Gastrocnemius medialis (tissue), 4 donors: ENCODE data around the gene HYAL3. TPM values are rescaled to one million over a fixed set of nuclear protein-coding genes. Genes with fewer than 3 reads are reported as not detected.
A peak's percentile ranks its signal among the peaks of the same experiment; 100 is the strongest.

ENCODE experiments used
- ATAC-seq, 2 donors: fragments of 150-250 bp; one replicate each; pipeline ENCODE4 v1.9.1; 2016
- DNase-seq, 2 donors: peaks; one replicate each; pipeline ENCODE4 v3.0.0-alpha.2; 2019
- H3K27ac ChIP-seq, 4 donors: fragments of 200-600 bp; sonication (generic); 1 replicate in 1 of 4; 2 replicates in 3 of 4; pipeline ENCODE4 v1.5.1; 2016 to 2018; ENCODE audit warnings: mild to moderate bottlenecking in 2 of 4, moderate library complexity in 1 of 4
- H3K27me3 ChIP-seq, 3 donors: fragments of 200-600 bp; sonication (generic) in 2 of 3; 1 replicate in 1 of 3; 2 replicates in 2 of 3; pipeline versions ENCODE4 v1.5.1 to v1.6.0; 2016 to 2019; ENCODE audit warnings: mild to moderate bottlenecking in 1 of 3, moderate library complexity in 1 of 3
- H3K36me3 ChIP-seq, 2 donors: fragments of 200-600 bp; sonication (generic) in 1 of 2; one replicate each; pipeline ENCODE4 v1.5.1; 2017 to 2018
- H3K4me1 ChIP-seq, 2 donors: fragments of 200-600 bp; sonication (generic) in 1 of 2; one replicate each; pipeline ENCODE4 v1.5.1; 2016 to 2017; ENCODE audit warnings: mild to moderate bottlenecking in 2 of 2
- H3K4me3 ChIP-seq, 4 donors: fragments of 200-600 bp; sonication (generic) in 3 of 4; 1 replicate in 1 of 4; 2 replicates in 3 of 4; pipeline ENCODE4 v1.5.1; 2016 to 2019; ENCODE audit warnings: mild to moderate bottlenecking in 2 of 4
- H3K9me3 ChIP-seq, 3 donors: fragments of 200-600 bp; sonication (generic) in 2 of 3; 1 replicate in 1 of 3; 2 replicates in 2 of 3; pipeline ENCODE4 v1.5.1; 2016 to 2019
- POLR2A ChIP-seq, 2 donors: fragments of 450-650 bp; IDR thresholded peaks; one replicate each; pipeline ENCODE4 v1.6.1; 2017; ENCODE audit warnings: antibody characterized with exemption in 2 of 2, mild to moderate bottlenecking in 2 of 2, moderate library complexity in 2 of 2
- in situ Hi-C, 4 donors: fragments of 200-750 bp; cut with MboI; loops; one replicate each; pipeline versions ENCODE4 v1.15.0 to v1.8.0; 2017; ENCODE audit warnings: low sequenced_read_pairs in 4 of 4
- intact Hi-C: fragments of 100-400 bp; cut with DNase I; formaldehyde crosslinking; loops from one replicate; pipeline ENCODE4 v1.15.1; 2023; ENCODE audit warnings: low total_unique reads
- total RNA-seq, 4 donors: library from RNA; depleted of rRNA; stranded (reverse); fragments of >200 nt; gene quantifications; one replicate each; pipeline versions ENCODE4 v1.1.0 to v1.2.3, GENCODE V29; 2016
- TF ChIP-seq, protein P1 (sequence below), 5 experiments: fragments of 450-650 bp in 3 of 5; fragments of 200-600 bp in 2 of 5; sonication (generic) in 2 of 5; IDR thresholded peaks in 4 of 5; conservative IDR thresholded peaks in 1 of 5; 1 replicate in 4 of 5; 2 replicates in 1 of 5; pipeline ENCODE4 v1.5.1; 2016 to 2019; ENCODE audit warnings: antibody characterized with exemption in 5 of 5, mild to moderate bottlenecking in 3 of 5, moderate library complexity in 3 of 5

Gene HYAL3
- total RNA-seq, 4 donors from 2014 or later, result 1.1 to 2.3 (median 1.2) TPM; not detected in 1

DNA sequence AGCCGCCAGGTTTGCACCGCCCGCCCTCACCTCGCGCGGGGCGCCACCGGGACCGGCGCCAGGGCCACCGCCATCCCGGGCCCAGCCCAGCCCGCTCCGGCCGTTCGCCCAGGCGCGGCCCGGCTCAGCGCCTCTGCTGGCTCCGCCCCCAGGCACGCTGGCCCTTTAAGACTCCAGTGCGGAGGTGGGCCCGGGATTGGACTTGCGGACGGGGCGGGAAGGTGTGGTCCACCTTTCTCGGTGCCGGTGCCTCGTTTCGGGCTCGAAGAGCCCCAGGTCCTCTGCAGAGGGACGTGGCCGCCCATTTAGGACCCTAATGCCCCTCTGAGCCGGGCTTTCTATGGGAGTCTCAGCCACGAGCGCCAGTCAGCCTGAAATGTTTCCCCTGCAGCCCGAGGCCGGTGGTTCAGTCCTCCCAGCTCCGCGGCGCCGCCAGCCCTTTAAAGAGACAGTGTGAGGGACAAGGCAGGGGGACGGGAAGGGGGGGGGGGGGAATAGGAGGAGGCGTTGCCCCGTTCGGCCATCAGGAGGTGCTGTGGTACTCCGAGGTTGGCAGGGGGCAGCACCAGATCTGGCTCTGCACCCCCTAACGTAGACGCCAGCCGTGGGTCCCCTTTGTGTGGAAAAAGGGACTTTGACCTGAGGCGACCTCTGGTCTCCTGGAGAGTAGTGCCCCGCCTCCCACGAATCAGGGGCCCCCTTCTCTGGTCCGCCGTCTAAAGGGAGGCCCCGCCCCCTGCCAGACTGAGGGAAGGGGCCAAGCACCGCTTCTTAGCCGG, 22.3 kb upstream of the HYAL3 start:
- peak in 1 of 2 donors; percentile 75 for TF ChIP-seq POLR2A (IDR thresholded peaks at IDR 0.05)
- TF ChIP-seq, protein P1, sequence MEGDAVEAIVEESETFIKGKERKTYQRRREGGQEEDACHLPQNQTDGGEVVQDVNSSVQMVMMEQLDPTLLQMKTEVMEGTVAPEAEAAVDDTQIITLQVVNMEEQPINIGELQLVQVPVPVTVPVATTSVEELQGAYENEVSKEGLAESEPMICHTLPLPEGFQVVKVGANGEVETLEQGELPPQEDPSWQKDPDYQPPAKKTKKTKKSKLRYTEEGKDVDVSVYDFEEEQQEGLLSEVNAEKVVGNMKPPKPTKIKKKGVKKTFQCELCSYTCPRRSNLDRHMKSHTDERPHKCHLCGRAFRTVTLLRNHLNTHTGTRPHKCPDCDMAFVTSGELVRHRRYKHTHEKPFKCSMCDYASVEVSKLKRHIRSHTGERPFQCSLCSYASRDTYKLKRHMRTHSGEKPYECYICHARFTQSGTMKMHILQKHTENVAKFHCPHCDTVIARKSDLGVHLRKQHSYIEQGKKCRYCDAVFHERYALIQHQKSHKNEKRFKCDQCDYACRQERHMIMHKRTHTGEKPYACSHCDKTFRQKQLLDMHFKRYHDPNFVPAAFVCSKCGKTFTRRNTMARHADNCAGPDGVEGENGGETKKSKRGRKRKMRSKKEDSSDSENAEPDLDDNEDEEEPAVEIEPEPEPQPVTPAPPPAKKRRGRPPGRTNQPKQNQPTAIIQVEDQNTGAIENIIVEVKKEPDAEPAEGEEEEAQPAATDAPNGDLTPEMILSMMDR (IDR thresholded peaks at IDR 0.05 in 4 of 5, conservative IDR thresholded peaks at IDR 0.05 in 1 of 5), result peak; percentile 44 to 71 (median 59)

DNA sequence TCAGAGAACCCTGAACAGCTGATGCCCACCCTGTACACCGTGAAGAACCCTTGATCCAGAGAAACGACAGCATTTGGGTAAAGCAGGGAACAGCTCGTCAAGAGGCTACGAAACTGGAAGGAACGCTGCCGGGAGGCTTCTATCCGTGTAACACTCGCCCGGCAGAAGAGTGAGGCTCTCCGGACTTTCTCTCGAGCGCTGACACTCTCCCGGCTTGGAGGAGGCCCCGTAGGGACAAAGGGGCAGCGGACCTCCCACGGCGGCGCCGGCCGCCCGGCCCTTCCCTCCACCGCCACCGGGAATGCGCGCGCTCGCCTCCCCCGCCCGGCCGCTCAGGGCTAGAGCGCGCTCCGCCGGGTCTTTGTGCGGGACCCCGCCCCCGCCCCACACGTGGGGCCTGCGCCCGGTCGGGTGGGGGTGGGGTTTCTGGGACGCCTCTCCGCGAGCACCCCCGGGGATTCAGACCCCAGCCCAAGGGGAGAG, 21.7 kb upstream of the HYAL3 start:
- TF ChIP-seq, protein P1 (IDR thresholded peaks at IDR 0.05 in 4 of 5, conservative IDR thresholded peaks at IDR 0.05 in 1 of 5), result no peak
- peak in 1 of 2 donors; percentile 75 for TF ChIP-seq POLR2A (IDR thresholded peaks at IDR 0.05)
- Histone ChIP-seq H3K9me3 (no peaks in the 10 kb centered on the region), H3K27ac (peak overlapping the region; percentile 93 to 96 (median 95)), H3K27me3 (no peaks in the 10 kb centered on the region), H3K4me3 (peak overlapping the region; percentile 72 to 85 (median 79)), H3K4me1 (peaks cover 53 to 55% of the 10 kb centered on the region in 2 donors), H3K36me3 (peaks cover 0 to 29% of the 10 kb centered on the region in 2 donors)
- DNase-seq (peak; percentile 66 to 71), ATAC-seq (peak; percentile 69 to 76)
- in situ Hi-C loops, result no loop called here
- intact Hi-C loops, result loop anchor here (1.0 to 2.0 kb wide), 2 partner anchors 16 to 20 kb away; no protein-coding TSS in a partner anchor

More for the DNA sequence above, 22.3 kb upstream of the HYAL3 start:
- Histone ChIP-seq H3K4me3 (peak overlapping the region; percentile 72 to 85 (median 79)), H3K27ac (peak overlapping the region; percentile 93 to 96 (median 95)), H3K36me3 (peaks cover 0 to 32% of the 10 kb centered on the region in 2 donors), H3K4me1 (peaks cover 54 to 56% of the 10 kb centered on the region in 2 donors), H3K27me3 (no peaks in the 10 kb centered on the region), H3K9me3 (no peaks in the 10 kb centered on the region)
- peak; percentile 88 for ATAC-seq
- intact Hi-C loops (loop anchor here (1.0 to 2.0 kb wide), 2 partner anchors 16 to 21 kb away; no protein-coding TSS in a partner anchor), in situ Hi-C loops (no loop called here)
- DNase-seq, result peak; percentile 82 to 88

DNA sequence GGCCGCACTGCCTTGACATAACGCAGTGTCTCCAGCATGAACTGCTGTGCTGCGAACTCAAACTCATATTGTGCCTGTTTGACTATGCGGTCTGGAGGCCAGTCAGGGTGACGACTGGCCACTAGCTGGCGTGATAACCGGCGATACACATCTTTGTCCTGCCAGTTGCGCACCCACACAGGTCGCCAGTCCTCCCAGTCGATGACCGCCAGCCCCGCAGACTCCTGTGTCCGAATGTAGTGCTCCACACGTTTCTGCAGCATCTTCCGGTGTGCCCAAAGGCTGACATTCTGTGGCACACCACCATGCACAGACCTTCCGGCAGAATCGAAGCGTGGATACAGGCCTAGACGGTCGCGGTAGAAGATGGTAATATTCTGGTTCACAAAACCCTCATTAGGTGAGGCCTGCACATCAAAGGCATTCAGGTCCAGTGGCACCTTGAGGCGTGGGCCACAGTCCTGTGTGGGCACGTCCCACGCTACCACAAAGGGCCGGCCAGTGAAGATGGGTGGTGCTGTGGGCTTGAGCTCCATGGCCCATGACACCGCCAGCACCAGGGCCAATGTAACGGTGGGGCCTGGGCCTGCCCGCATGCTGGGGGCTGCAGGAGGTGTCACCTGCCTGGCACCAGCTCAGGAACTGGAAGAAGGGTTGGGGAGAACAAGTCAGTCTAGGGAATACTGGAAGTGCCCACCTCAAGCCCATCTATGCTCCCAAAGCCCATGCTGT, 20.9 kb upstream of the HYAL3 start:
- H3K27ac ChIP-seq, result peak overlapping the region; percentile 93 to 96 (median 95)
- intact Hi-C loops (loop anchor here (2.0 kb wide), 1 partner anchor 19 kb away; no protein-coding TSS in a partner anchor), in situ Hi-C loops (no loop called here)
- peaks cover 53 to 56% of the 10 kb centered on the region in 2 donors for H3K4me1 ChIP-seq
- H3K4me3 ChIP-seq, result peak overlapping the region; percentile 72 to 85 (median 79)
- peaks cover 0 to 23% of the 10 kb centered on the region in 2 donors for H3K36me3 ChIP-seq
- ATAC-seq, result no peak
- no peaks in the 10 kb centered on the region for H3K27me3 ChIP-seq
- DNase-seq, result no peak
- TF ChIP-seq, protein P1 (IDR thresholded peaks at IDR 0.05 in 4 of 5, conservative IDR thresholded peaks at IDR 0.05 in 1 of 5), result no peak
- no peak for TF ChIP-seq POLR2A (IDR thresholded peaks at IDR 0.05)
- no peaks in the 10 kb centered on the region for H3K9me3 ChIP-seq

DNA sequence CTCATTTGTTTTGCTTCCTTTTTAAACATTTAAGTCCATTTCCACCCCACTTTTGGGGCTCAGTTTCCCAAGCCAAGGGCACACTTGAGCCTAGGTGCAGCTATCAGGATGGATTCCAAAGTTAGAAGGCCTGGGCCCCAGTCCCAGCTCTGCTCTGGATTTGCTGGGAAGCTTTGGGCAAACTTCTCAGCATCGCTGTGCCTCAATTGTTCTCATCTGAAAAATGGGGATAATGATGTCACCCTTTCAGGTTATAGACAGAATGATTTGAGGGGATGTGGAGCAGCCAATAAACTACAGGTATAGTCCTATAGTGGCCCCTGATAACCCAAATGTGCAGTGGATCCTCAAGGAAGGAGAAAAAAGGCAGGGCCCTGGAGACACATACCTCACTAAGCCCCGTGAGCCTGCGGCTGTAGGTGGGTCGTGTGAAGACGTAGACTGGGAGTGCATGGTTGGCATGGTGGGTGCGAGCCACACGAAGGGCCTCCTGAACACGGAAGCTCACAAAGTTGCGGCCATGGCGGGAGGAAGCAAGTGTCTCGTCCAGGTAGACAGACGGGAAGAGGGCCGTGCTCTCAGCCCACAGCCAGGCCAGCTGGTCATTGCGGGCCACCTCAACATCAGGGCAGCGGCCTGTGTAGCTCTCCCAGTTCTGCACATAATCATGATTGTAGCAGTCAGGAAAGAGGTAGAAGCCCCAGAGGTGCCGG, 20.1 kb upstream of the HYAL3 start:
- no peaks in the 10 kb centered on the region for H3K9me3 ChIP-seq
- no peak for ATAC-seq
- in situ Hi-C loops (no loop called here), intact Hi-C loops (no loop called here)
- no peak for DNase-seq
- TF ChIP-seq, protein P1 (IDR thresholded peaks at IDR 0.05 in 4 of 5, conservative IDR thresholded peaks at IDR 0.05 in 1 of 5), result no peak
- TF ChIP-seq POLR2A (IDR thresholded peaks at IDR 0.05), result no peak
- no peaks in the 10 kb centered on the region for H3K27me3 ChIP-seq
- peaks cover 54 to 58% of the 10 kb centered on the region in 2 donors for H3K4me1 ChIP-seq
- H3K27ac ChIP-seq, result peak overlapping the region; percentile 45 to 96 (median 94)
- peaks cover 0 to 23% of the 10 kb centered on the region in 2 donors for H3K36me3 ChIP-seq
- H3K4me3 ChIP-seq, result peak overlapping the region; percentile 26 to 85 (median 76)
